Effector memory CD8-positive, alpha-beta T cell (primary cell): ENCODE data around the gene SLC12A6.
A peak's percentile ranks its signal among the peaks of the same experiment; 100 is the strongest.
"Not testable (repeated sequence)": the region's sequence is repeated elsewhere in the genome, so short reads cannot be mapped to it uniquely, and the experiment has no call there.

Source experiments
- ATAC-seq: fragments of 150-1000 bp; cut with Tn5 transposase; replicated peaks from 2 replicates; pipeline ENCODE4 v1.10.0; 2021; ENCODE audit warnings: mild to moderate bottlenecking, moderate library complexity
- DNase-seq, 3 experiments: peaks; one replicate each; pipeline ENCODE4 v3.0.0; 2021
- H3K27ac Mint-ChIP-seq, 2 donors: one replicate each; pipeline ENCODE4 v1.8.0; 2022; ENCODE audit warnings: mild to moderate bottlenecking in 2 of 2, mixed read lengths in 2 of 2, moderate library complexity in 2 of 2
- H3K27me3 Mint-ChIP-seq, 2 donors: one replicate each; pipeline ENCODE4 v1.8.0; 2022; ENCODE audit warnings: mixed read lengths in 2 of 2
- H3K36me3 Mint-ChIP-seq: one replicate; pipeline ENCODE4 v1.8.0; 2022; ENCODE audit warnings: mild to moderate bottlenecking, moderate library complexity, mixed read lengths; ENCODE audit not compliant: insufficient read depth
- H3K4me1 Mint-ChIP-seq, 2 donors: one replicate each; pipeline ENCODE4 v1.8.0; 2022; ENCODE audit warnings: low read depth in 2 of 2, mixed read lengths in 2 of 2
- H3K4me3 Mint-ChIP-seq, 2 donors: one replicate each; pipeline ENCODE4 v1.8.0; 2022; ENCODE audit warnings: mild to moderate bottlenecking in 2 of 2, mixed read lengths in 2 of 2, moderate library complexity in 2 of 2
- H3K9me3 Mint-ChIP-seq, 2 donors: one replicate each; pipeline ENCODE4 v1.8.0; 2022; ENCODE audit warnings: mixed read lengths in 2 of 2
- total RNA-seq, 9 experiments: gene quantifications; one replicate each; lab custom pipeline; 2026; lab: John Stamatoyannopoulos, UW

Gene SLC12A6
- total RNA-seq: 45.5 to 125 (median 76.7) reads per million in 9 experiments

- H3K27ac Mint-ChIP-seq: peak within 1 kb of the TSS; percentile 88 to 94
- peaks cover 28 to 47% of the 10 kb centered on the region in 2 donors for H3K4me1 Mint-ChIP-seq
- ATAC-seq (peak; percentile 83), DNase-seq (peak; percentile 87 to 92 (median 88))
- H3K36me3 Mint-ChIP-seq: peaks cover 32% of the 10 kb centered on the region
- peak within 1 kb of the TSS; percentile 93 to 96 for H3K4me3 Mint-ChIP-seq
- no peaks in the 10 kb centered on the region for H3K27me3 Mint-ChIP-seq
- no peaks in the 10 kb centered on the region for H3K9me3 Mint-ChIP-seq
Observed at GRCh38 chr15:34337557-34338306, at the start of gene SLC12A6. Gene SLC12A6 (minus strand): TSS chr15:34337781. CDS start chr15:34336680, 1,101 bp downstream.

- not testable (repeated sequence) for H3K27me3 Mint-ChIP-seq, H3K4me3 Mint-ChIP-seq, H3K36me3 Mint-ChIP-seq, H3K9me3 Mint-ChIP-seq, H3K27ac Mint-ChIP-seq, H3K4me1 Mint-ChIP-seq, ATAC-seq, DNase-seq
Observed at GRCh38 chr15:34381829-34382521, 44.4 kb upstream of the SLC12A6 start.

- not testable (repeated sequence) for H3K36me3 Mint-ChIP-seq, H3K27me3 Mint-ChIP-seq, H3K4me1 Mint-ChIP-seq, ATAC-seq, DNase-seq, H3K4me3 Mint-ChIP-seq, H3K27ac Mint-ChIP-seq, H3K9me3 Mint-ChIP-seq
Observed at GRCh38 chr15:34380491-34380890, 42.9 kb upstream of the SLC12A6 start.

GRCh38 chr15:34376856-34377255 is 39.3 kb upstream of the SLC12A6 start:
- no peaks in the 10 kb centered on the region for H3K36me3 Mint-ChIP-seq
- H3K4me3 Mint-ChIP-seq: no peak overlapping the region
- ATAC-seq: no peak
- H3K4me1 Mint-ChIP-seq: no peaks in the 10 kb centered on the region
- DNase-seq: no peak
- H3K27ac Mint-ChIP-seq: no peak overlapping the region
- no peaks in the 10 kb centered on the region for H3K9me3 Mint-ChIP-seq
- no peaks in the 10 kb centered on the region for H3K27me3 Mint-ChIP-seq

- not testable (repeated sequence) for ATAC-seq, H3K4me3 Mint-ChIP-seq, H3K4me1 Mint-ChIP-seq, H3K27me3 Mint-ChIP-seq, H3K27ac Mint-ChIP-seq, H3K36me3 Mint-ChIP-seq, H3K9me3 Mint-ChIP-seq, DNase-seq
Observed at GRCh38 chr15:34375541-34375940, 38.0 kb upstream of the SLC12A6 start.

- H3K9me3 Mint-ChIP-seq: no peaks in the 10 kb centered on the region
- no peaks in the 10 kb centered on the region for H3K27me3 Mint-ChIP-seq
- DNase-seq (no peak), ATAC-seq (no peak)
- no peaks in the 10 kb centered on the region for H3K36me3 Mint-ChIP-seq
- no peaks in the 10 kb centered on the region for H3K4me1 Mint-ChIP-seq
- H3K4me3 Mint-ChIP-seq: no peak overlapping the region
- H3K27ac Mint-ChIP-seq: no peak overlapping the region
Observed at GRCh38 chr15:34374816-34375215, 37.2 kb upstream of the SLC12A6 start.

GRCh38 chr15:34373951-34374350 is 36.4 kb upstream of the SLC12A6 start:
- no peaks in the 10 kb centered on the region for H3K36me3 Mint-ChIP-seq

GRCh38 chr15:34370643-34371042 is 33.1 kb upstream of the SLC12A6 start:
- ATAC-seq (no peak), DNase-seq (no peak)
- Mint-ChIP-seq H3K4me1 (peaks cover 10 to 18% of the 10 kb centered on the region in 2 donors), H3K9me3 (no peaks in the 10 kb centered on the region), H3K27me3 (no peaks in the 10 kb centered on the region), H3K36me3 (peaks cover under 1% of the 10 kb centered on the region), H3K27ac (peak overlapping the region in 1 of 2 donors; percentile 78), H3K4me3 (no peak overlapping the region)

More at GRCh38 chr15:34373951-34374350, 36.4 kb upstream of the SLC12A6 start:
- no peak overlapping the region for H3K4me3 Mint-ChIP-seq
- H3K4me1 Mint-ChIP-seq: no peaks in the 10 kb centered on the region
- H3K27ac Mint-ChIP-seq: no peak overlapping the region
- H3K9me3 Mint-ChIP-seq: no peaks in the 10 kb centered on the region
- H3K27me3 Mint-ChIP-seq: no peaks in the 10 kb centered on the region
- ATAC-seq: no peak
- DNase-seq: no peak

GRCh38 chr15:34370129-34370528 is 32.5 kb upstream of the SLC12A6 start:
- no peaks in the 10 kb centered on the region for H3K9me3 Mint-ChIP-seq
- DNase-seq: no peak
- no peak for ATAC-seq
- H3K27me3 Mint-ChIP-seq: no peaks in the 10 kb centered on the region
- peak overlapping the region; percentile 49 to 62 for H3K27ac Mint-ChIP-seq
- H3K36me3 Mint-ChIP-seq: peaks cover 3% of the 10 kb centered on the region
- no peak overlapping the region for H3K4me3 Mint-ChIP-seq
- peaks cover 15 to 23% of the 10 kb centered on the region in 2 donors for H3K4me1 Mint-ChIP-seq

- Mint-ChIP-seq H3K27me3 (no peaks in the 10 kb centered on the region), H3K9me3 (no peaks in the 10 kb centered on the region), H3K36me3 (peaks cover 6% of the 10 kb centered on the region), H3K4me3 (peak within 1 kb of the TSS; percentile 94 to 97), H3K4me1 (peaks cover 23 to 36% of the 10 kb centered on the region in 2 donors), H3K27ac (peak within 1 kb of the TSS; percentile 90 to 95)
- DNase-seq (peak; percentile 88 to 89 (median 89)), ATAC-seq (peak; percentile 81)
Observed at GRCh38 chr15:34367101-34368081, 29.8 kb upstream of the SLC12A6 start, which contains the start of gene LPCAT4. Gene LPCAT4 (minus strand): TSS chr15:34367196. CDS start chr15:34367100, 96 bp downstream.

GRCh38 chr15:34366271-34367065 is 28.9 kb upstream of the SLC12A6 start:
- ATAC-seq: no peak

GRCh38 chr15:34365836-34366235 is 28.3 kb upstream of the SLC12A6 start:
- no peak for DNase-seq
- no peak for ATAC-seq
- Mint-ChIP-seq H3K9me3 (no peaks in the 10 kb centered on the region), H3K27me3 (no peaks in the 10 kb centered on the region), H3K36me3 (peaks cover 19% of the 10 kb centered on the region), H3K27ac (peak overlapping the region; percentile 39 to 95), H3K4me1 (peaks cover 23 to 36% of the 10 kb centered on the region in 2 donors), H3K4me3 (peak overlapping the region; percentile 94 to 97)

More at GRCh38 chr15:34366271-34367065, 28.9 kb upstream of the SLC12A6 start:
- Mint-ChIP-seq H3K36me3 (peaks cover 15% of the 10 kb centered on the region), H3K4me3 (peak overlapping the region; percentile 94 to 97), H3K9me3 (no peaks in the 10 kb centered on the region), H3K27me3 (no peaks in the 10 kb centered on the region), H3K27ac (peak overlapping the region; percentile 39 to 95), H3K4me1 (peaks cover 23 to 36% of the 10 kb centered on the region in 2 donors)
- peak; percentile 14 to 30 (median 20) for DNase-seq
